GM19467 (cell line): ENCODE results near the gene CDC42SE2.
A peak's percentile ranks its signal among the peaks of the same experiment; 100 is the strongest.
"Not testable (repeated sequence)": the region's sequence is repeated elsewhere in the genome, so short reads cannot be mapped to it uniquely, and the experiment has no call there.

Source experiments
- ATAC-seq: cut with Tn5 transposase; IDR thresholded peaks from one replicate; pipeline ENCODE4 v1.9.1; 2021; ENCODE audit warnings: mild to moderate bottlenecking, moderate library complexity; ENCODE audit not compliant: unreplicated experiment

The CDC42SE2 gene

DNA sequence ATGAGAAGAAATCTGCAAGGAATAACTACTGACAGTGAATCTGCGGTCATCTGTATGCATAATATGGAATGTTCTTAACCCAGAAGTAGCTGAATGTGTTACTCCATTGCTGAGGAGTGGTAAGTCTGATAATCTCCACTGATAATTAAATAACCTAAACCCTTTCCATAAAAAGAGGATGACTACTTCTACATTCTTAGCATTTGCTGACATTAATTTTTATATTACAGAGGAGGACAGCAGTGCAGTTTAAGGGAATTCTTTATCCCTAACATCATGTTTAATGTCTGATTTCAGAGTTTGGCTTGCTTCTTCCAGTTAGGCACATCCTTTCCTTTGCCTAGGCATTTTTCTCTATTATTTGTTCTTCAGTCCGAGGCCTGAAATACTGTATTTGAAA, 52.2 kb downstream of the CDC42SE2 start:
- no peak for ATAC-seq

DNA sequence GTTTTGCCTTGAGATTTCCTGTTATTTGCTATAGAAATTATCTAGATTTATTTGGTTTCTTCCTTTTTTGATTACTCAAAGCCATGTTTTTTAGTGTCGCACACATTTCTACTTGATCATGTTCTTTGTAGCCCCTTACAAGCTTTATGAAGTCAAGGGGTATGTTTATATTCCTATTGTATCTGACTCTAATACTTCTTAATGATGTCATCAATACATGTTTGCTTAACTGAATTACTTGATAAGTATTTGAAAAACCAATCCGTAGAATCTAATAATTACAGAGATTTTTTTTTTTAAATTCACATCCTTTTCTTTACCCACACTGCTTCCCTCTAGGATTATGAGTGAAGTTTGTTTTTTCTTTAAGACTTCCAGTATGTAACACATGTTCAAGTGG, 53.0 kb downstream of the CDC42SE2 start:
- ATAC-seq: no peak

DNA sequence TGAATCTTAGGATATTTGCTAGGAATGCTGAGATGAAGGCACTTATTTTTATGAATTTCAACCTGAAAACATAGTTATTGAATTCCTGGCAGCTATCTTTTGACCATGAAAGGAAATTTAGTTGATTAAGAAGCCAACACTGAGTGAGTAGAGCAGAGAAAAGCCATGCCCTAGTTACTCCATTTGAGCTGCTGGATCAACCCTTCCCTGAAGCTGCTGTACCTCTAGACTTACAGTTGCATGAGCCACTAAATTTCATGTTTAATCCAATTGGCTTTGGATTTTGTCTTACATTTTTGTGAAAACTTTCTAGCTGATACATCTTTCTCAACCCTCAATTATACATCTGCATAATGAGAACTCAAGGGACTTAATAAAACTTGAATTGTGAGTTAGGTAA, 54.6 kb downstream of the CDC42SE2 start:
- ATAC-seq: no peak

DNA sequence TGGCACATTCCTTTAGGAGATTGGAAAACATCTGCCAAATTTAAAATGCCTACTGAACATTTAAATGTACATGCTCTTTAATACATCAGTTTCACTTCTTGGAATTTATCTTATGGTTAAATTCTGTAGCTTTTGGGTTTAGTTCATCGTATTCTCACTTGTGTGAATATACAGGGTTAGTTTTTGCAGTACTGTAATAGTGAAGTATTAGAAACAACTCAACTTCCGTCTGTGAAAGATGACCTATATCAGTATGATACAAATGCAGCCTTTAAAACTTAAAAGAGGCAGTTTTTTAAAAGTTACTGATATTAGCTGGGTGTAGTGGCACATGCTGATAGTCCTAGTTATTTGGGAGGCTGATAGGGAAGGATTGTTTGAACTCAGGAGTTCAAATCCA, 57.2 kb downstream of the CDC42SE2 start:
- no peak for ATAC-seq

DNA sequence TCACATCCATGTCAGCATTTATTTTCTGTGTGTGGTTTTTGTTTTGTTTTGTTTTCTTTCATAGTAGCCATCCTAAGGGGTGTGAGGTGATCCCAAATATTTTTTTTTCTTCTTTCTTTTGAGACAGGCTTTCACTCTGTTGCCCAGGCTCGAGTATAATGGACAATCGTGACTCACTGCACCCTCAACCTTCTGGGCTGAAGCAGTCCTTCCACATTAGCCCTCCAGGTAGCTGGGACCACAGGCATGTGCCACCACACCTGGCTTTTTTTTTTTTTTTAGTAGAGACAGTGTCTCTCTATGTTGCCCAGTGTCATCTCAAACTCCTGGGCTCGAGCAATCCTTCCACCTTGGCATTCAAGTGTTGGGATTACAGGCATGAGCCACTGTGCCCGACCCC, 59.1 kb downstream of the CDC42SE2 start:
- no peak for ATAC-seq

DNA sequence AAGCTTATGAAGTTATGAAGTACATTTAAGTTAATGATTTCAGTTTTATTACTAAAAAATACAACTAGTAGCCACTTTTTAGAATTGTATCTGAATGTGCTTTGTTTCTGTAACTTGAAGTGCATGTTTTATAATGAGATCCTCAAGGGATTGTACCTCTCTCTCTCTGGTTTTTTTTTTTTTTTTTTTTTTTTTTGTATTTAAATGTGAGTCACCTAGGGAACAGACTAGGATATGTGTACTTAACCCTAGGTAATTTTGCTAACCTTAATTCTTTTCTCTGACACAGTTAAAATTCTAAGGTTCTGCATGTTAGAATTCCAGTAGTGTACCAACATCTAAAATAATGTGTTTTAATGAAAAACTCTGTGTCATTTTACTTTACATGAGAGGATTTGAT, 59.5 kb downstream of the CDC42SE2 start:
- no peak for ATAC-seq

DNA sequence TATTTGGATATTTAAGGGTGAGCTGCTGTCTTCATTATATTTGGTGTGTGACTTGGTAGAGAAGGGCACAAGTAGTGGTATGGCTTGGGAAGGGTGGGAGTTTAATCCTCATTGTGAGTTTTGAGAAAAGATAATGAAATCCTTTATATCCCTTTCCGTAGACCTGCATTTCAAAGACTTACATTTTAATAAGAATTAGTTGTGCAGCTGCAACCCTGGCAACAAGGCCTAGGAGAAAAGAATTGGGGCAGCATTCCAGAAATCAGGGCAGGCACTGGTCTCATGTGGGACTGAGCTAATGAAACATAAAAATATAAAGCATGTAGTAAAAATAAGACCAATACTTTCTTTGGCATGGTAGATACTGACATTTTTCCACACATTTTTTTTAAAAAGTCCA, 60.5 kb downstream of the CDC42SE2 start:
- no peak for ATAC-seq

DNA sequence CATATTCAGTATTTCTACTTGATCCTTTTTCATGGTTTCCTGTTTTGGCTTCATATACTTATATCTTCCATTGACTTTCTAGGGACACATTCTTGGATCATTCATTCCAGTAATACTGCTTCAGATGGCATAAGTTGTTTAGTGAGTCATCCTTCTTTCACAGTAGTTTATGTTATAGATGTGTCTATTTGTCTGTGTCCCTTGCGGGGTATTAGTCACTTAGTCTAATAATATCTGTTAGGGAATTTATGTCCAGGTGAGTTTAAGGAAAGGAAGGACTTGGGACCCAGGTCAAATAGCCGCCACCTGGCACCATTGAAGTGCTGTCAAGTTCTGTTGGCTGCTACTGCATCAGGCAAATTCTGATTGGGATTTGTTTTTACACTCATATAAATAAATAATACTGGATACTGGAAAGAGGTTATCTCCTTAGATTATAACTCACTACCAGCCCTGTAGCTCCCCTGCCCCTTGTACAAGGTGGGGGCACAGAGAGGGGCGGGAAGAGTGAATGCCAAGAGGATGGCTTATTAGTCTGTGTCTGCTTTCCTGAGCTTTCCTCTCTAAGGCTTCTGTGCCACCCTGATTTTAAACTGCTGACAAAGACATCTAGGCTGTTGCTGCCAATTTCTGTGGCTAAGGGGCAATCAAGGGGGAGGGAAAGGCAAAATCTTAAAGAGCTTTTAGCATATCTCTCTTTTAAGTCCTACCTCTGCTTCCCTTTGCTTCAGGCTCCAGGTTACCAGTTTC, 64.9 kb downstream of the CDC42SE2 start:
- no peak for ATAC-seq

DNA sequence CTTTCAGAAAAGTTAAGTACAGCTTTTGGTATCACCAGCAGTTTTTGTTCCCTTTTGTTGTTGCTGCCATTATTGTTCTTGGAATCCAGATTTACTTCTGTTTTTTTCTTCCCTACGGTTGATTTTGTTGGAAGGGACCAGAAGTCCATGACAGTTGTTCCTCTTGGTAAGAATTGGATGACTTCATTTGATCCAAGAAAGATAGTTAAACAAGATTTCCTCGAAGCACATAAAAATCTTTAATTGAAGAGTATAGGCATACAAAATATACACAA, 65.4 kb downstream of the CDC42SE2 start:
- no peak for ATAC-seq

DNA sequence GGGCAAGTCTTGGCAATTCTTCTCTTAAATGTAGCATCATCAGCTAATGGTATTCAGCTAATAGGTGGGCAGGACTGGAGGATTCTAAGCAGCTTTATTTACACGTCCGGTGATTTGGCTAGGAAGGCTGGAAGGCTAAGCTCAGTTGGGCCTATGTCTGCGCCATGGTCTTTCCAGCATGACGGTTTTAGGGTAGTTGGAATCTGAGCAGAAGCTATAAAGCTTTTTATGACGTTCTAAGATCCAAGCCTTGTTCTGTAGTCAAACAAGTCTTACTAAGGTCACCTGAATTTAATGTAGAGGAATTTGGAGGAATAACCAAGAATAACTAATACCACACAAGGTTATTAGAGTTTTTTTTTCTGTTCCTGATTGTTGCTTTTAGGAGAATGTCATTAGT, 66.2 kb downstream of the CDC42SE2 start:
- ATAC-seq: no peak

DNA sequence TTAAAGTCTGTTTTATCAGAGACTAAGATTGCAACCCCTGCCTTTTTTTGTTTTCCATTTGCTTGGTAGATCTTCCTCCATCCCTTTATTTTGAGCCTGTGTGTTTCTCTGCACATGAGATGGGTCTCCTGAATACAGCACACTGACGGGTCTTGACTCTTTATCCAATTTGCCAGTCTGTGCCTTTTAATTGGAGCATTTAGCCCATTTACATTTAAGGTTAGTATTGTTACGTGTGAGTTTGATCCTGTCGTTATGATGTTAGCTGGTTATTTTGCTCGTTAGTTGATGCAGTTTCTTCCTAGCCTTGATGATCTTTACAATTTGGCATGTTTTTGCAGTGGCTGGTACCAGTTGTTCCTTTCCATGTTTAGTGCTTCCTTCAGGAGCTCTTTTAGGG, 71.9 kb downstream of the CDC42SE2 start:
- ATAC-seq: not testable (repeated sequence)

DNA sequence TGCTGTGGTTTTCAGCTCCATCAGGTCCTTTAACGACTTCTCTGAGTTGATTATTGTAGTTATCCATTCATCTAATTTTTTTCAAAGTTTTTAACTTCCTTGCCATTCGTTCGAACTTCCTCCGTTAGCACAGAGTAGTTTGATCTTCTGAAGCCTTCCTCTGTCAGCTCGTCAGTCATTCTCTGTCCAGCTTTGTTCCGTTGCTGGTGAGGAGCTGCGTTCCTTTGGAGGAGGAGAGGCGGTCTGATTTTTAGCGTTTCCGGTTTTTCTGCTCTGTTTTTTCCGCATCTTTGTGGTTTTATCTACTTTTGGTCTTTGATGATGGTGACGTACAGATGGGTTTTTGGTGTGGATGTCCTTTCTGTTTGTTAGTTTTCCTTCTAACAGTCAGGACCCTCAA, 72.9 kb downstream of the CDC42SE2 start:
- ATAC-seq: not testable (repeated sequence)

DNA sequence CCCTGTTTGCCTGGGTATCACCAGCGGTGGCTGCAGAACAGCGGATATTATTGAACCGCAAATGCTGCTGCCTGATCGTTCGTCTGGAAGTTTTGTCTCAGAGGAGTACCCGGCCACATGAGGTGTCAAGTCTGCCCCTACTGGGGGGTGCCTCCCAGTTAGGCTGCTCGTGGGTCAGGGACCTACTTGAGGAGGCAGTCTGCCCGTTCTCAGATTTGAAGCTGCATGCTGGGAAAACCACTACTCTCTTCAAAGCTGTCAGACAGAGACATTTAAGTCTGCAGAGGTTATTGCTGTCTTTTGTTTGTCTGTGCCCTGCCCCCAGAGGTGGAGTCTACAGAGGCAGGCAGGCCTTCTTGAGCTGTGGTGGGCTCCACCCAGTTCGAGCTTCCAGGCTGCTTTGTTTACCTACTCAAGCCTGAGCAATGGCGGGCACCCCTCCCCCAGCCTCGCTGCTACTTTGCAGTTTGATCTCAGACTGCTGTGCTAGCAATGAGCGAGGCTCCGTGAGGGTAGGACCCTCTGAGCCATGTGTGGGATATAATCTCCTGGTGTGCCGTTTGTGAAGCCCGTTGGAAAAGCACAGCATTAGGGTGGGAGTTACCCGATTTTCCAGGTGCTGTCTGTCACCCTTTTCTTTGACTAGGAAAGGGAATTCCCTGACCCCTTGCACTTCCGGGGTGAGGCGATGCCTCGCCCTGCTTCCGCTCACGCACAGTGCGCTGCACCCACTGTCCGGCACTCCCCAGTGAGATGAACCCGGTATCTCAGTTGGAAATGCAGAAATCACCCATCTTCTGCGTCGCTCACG, 73.6 kb downstream of the CDC42SE2 start:
- not testable (repeated sequence) for ATAC-seq

DNA sequence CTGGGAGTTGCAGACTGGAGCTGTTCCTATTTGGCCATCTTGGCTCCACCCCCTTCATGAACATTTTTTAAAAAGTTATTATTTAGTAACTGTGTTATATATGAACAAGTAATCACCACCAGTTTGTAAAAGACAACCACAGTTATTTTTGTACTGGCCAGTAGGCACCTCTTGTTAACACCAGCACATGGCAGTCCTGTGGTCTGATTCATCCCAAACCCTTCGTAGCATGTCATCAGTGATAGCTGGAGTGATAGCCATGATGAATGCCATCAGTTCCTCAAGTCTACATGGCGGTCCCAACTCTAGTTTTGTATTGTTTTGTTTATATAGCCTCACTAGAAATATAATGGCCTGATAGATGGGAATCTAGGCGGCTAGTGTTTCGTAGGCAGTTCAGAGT, 74.2 kb downstream of the CDC42SE2 start:
- ATAC-seq: no peak

DNA sequence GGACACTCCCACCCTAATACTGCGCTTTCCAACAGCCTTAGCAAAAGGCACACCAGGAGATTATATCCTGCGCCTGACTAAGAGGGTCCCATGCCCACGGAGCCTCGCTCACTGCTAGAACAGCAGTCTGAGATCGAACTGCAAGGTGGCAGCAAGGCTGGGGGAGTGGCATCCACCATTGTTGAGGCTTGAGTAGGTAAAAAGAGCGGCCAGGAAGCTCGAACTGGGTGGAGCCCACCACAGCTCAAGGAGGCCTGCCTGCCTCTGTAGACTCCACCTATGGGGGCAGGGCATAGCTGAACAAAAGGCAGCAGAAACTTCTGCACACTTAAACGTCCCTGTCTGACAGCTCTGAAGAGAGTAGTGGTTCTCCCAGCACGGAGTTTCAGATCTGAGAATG, 80.4 kb downstream of the CDC42SE2 start:
- ATAC-seq: not testable (repeated sequence)

DNA sequence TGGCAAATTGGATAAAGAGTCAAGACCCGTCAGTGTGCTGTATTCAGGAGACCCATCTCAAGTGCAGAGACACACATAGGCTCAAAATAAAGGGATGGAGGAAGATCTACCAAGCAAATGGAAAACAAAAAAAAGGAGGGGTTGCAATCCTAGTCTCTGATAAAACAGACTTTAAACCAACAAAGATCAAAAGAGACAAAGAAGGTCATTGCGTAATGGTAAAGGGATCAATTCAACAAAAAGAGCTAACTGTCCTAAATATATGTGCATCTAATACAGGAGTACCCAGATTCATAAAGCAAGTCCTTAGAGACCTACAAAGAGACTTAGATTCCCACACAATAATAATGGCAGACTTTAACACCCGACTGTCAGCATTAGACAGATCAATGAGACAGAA, 82.4 kb downstream of the CDC42SE2 start:
- not testable (repeated sequence) for ATAC-seq

DNA sequence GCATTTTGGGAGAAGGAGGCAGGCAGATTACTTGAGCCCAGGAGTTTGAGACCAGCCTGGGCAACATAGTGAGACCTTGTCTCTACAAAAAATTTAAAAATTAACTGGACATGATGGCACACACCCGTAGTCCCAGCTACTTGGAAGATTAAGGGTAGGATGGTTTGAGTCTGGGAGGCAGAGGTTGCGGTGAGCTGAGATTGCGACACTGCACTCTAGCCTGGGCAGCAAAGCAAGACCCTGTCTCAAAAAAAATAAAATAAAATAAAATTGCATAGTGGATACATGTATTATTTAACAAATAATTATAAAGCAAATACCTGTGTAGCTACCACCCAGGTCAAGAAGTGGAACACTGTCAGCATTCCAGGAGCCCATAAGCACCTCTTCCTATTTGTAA, 90.1 kb downstream of the CDC42SE2 start:
- no peak for ATAC-seq

DNA sequence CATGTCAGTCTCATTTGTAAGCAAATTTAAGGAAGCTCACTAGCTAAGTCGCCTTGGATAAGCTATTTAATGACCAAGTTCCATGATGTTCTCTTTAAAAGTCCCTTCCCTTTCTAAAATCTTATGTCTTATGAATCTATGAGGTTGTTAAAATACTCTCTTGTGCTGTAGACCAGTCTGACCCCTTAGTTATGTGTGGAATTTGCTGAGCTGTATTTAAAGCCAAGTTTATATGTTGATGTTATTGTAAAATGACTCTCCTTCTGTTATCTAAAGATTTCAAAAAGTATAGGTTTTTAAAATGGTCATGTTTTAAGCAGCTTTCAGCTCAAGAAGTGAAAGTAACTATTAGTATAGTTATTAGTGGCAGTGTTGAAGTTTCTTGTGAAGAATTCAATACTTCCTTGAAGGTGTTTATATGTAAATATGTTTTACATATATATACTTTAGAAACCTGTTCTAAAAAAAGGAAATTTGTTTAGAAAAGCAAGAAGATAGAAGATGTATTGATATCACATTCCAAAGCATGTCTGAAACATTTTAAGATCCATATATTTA, 92.2 kb downstream of the CDC42SE2 start:
- no peak for ATAC-seq

DNA sequence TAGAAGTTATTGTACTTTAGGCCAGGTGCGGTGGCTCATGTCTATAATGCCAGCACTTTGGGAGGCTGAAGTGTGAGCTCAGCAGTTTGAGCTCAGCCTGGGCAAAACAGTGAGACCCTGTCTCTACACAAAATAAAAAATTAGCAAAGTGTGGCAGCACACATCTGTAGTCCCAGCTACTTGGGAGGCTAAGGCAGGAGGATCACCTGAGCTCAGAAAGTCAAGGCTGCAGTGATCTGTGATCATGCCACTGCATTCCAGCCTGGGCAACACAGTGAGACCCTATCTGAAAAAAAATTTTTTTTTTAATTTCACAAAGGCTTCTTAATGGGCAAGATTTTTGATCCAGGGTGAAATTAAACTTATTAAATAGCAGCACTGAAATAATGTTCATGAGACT, 92.8 kb downstream of the CDC42SE2 start:
- ATAC-seq: no peak

DNA sequence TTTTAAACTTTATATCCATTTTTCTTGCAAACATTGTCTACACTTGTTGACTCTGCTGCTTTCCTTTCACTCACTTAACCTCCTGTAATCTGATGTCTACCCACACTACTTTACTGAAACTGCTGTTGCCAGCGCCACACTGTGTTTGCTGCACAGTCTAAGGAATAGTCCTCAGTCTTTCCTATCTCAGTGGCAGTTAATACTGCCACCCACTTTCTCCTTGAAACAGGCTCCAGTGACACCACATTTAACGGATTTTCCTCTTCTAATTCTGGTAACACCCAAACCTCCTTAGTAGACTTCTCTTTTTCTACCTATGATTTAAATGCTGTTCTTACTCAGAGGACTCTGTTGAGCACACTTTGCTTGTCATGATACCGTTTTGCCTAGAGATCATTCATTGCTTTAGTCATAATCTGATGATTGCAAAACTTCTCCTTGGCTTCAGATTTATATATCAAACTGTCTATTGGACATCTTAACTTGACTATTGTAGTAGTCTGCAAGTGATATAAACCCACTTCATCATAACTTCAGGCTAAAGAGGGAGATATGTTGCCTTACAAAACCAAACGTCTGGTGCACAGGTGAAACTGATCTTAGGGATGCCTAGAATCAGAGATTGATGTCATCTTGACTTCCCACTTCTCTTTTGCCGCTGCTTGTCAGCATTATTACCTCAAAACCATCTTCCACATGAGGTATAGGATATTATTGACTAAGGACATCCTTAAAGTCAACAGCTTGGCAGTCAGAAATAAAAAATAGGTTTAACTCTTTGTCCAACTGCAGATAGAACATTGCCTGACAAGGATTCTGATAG, 94.1 kb downstream of the CDC42SE2 start:
- ATAC-seq: peak; percentile 37

DNA sequence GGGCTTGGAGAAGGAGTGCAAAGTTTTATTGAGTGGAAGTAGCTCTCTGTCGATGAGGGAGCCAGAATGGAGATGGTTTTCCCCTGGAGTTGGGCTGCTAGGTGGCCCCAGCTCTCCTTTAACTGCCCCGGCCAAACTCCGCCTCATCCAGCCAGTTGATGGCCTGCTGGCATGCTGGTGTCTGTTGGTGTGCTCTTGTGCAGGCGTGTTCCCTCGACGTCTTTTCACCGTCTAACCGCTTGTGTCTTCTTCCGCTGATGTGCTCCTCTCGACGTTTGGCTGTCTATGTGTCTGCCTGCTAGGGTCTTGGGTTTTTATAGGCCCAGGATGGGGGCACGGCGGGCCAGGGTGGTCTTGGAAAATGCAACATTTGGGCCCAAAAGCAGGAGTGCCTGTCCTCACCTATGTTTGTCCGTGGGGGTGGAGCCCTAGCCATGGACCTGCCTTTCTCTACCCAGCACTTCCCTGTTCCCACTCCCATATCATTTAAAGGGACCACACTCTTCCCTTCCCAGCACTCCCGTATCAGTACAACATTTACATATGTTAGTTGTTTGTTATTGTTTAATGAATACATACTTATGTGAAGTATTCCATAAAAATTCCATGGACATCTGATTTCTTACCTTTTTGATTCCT, 97.9 kb downstream of the CDC42SE2 start:
- no peak for ATAC-seq
